ENCODE results near the gene CHRD.

Gene CHRD

DNA sequence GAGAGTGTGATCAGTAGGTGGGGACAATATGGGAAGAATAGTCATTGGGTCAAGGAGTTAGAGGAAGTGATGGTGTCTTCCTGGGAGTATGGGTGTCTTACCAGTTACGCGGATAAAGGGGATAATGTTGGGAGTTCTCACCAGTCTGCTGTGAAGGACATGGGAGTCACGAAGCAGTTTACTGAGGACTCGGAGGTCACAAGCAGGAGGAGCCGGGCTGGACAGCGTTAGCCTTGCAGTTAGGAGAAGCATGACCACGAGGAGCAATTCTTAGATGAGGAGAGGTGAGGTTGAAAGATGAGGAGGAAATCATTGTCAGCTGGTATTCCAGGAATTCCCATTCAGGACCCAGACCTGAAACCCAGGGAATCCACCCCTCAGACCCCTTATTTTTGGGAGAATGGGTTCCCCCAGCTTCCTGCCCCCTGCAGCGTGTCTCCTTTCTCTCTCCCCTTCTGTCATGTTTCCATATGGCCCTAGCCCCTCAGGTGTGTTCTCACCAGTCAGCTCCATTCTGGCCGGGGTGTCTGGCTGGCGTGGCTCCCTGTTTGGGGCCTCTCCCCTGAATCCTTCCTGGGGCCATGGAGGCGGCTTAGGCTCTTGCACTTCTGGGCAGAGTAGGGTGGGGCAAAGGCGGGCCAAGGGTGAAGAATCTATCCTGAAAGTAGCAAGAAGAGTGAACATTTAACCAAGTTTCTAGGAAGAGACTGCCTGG, 4.0 kb upstream of the CHRD start:
- Histone ChIP-seq H3K14ac (ENCODE audit: low read length in 2 of 2) (no peak overlapping the region), H2BK5ac (ENCODE audit: low read depth, low read length, poor library complexity, severe bottlenecking) (no peak overlapping the region), H3K27me3 (ENCODE audit: control insufficient read depth in 1 of 2, insufficient read depth in 1 of 2, low read length in 2 of 2) (peaks cover 23 to 52% of the 10 kb centered on the region in 2 experiments), H3K27ac (ENCODE audit: low read length, poor library complexity, severe bottlenecking) (no peak overlapping the region), H3K4me3 (ENCODE audit: insufficient read depth in 1 of 2, low read depth in 1 of 2, low read length in 2 of 2) (no peak overlapping the region), H3K79me1 (replicated peaks; ENCODE audit: low read length, poor library complexity, severe bottlenecking) (no peaks in the 10 kb centered on the region), H2AFZ (ENCODE audit: low read depth, low read length) (no peak overlapping the region), H4K8ac (ENCODE audit: low read length) (no peak overlapping the region), H3K4ac (ENCODE audit: low read depth in 1 of 2, low read length in 2 of 2) (no peak overlapping the region), H3K9me3 (ENCODE audit: control insufficient read depth, low read length) (no peaks in the 10 kb centered on the region), H2BK15ac (ENCODE audit: low read depth, poor library complexity, severe bottlenecking) (no peak overlapping the region), H3K4me2 (ENCODE audit: low read length, poor library complexity, severe bottlenecking) (no peak overlapping the region), H2AK5ac (ENCODE audit: low read length, severe bottlenecking) (no peak overlapping the region), H2BK120ac (ENCODE audit: low read depth, low read length) (no peak overlapping the region), H2BK12ac (ENCODE audit: low read length in 2 of 2) (no peak overlapping the region), H3K9ac (ENCODE audit: low read length) (no peak overlapping the region), H3K23ac (ENCODE audit: low read length in 2 of 2) (no peak overlapping the region), H4K91ac (ENCODE audit: low read length) (no peak overlapping the region), H3K18ac (ENCODE audit: low read depth in 1 of 2, low read length in 2 of 2) (no peak overlapping the region), H3K36me3 (ENCODE audit: control insufficient read depth in 1 of 2, insufficient read depth in 2 of 2, low read depth in 1 of 2, low read length in 2 of 2) (no peaks in the 10 kb centered on the region), H3K4me1 (ENCODE audit: control insufficient read depth, insufficient read depth, low read depth, low read length) (peaks cover 16% of the 10 kb centered on the region)
- DNase-seq = no peak
- WGBS = 79% methylated on average over 12 of the region's 12 CpGs

DNA sequence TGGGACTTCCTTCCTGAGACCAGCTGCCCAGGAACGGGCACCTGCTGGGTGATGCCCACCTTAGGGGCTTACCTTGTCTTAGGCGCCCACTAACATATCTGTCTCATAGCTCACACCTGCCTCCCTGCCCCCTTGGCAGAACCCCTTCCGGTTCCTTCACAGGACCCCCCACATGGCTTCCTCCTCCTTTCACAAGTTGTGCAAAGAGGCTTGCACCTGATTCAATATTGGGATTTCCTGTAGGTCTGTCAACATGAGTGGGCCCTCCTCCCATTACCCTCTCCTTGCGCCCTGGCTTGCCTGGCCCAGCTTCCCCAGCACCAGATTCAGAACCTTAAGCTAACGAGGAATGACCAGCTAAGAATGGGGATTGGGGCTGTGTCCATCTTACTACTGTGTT, 2.5 kb upstream of the CHRD start:
- H3K79me1 ChIP-seq (replicated peaks; ENCODE audit: low read length, poor library complexity, severe bottlenecking) = no peaks in the 10 kb centered on the region
- no peak overlapping the region for H2AK5ac ChIP-seq (ENCODE audit: low read length, severe bottlenecking)
- no peak for DNase-seq
- no peak overlapping the region for H4K8ac ChIP-seq (ENCODE audit: low read length)
- H3K27me3 ChIP-seq (ENCODE audit: control insufficient read depth in 1 of 2, insufficient read depth in 1 of 2, low read length in 2 of 2) = peaks cover 38 to 67% of the 10 kb centered on the region in 2 experiments
- no peak overlapping the region for H3K9ac ChIP-seq (ENCODE audit: low read length)
- peaks cover 21% of the 10 kb centered on the region for H3K4me1 ChIP-seq (ENCODE audit: control insufficient read depth, insufficient read depth, low read depth, low read length)
- H4K91ac ChIP-seq (ENCODE audit: low read length) = no peak overlapping the region
- no peak overlapping the region for H3K4me2 ChIP-seq (ENCODE audit: low read length, poor library complexity, severe bottlenecking)
- H3K14ac ChIP-seq (ENCODE audit: low read length in 2 of 2) = no peak overlapping the region
- no peak overlapping the region for H2BK15ac ChIP-seq (ENCODE audit: low read depth, poor library complexity, severe bottlenecking)
- no peak overlapping the region for H3K18ac ChIP-seq (ENCODE audit: low read depth in 1 of 2, low read length in 2 of 2)
- no peak overlapping the region for H2BK120ac ChIP-seq (ENCODE audit: low read depth, low read length)
- no peak overlapping the region for H3K4me3 ChIP-seq (ENCODE audit: insufficient read depth in 1 of 2, low read depth in 1 of 2, low read length in 2 of 2)
- H3K9me3 ChIP-seq (ENCODE audit: control insufficient read depth, low read length) = no peaks in the 10 kb centered on the region
- H2AFZ ChIP-seq (ENCODE audit: low read depth, low read length) = no peak overlapping the region
- no peak overlapping the region for H2BK5ac ChIP-seq (ENCODE audit: low read depth, low read length, poor library complexity, severe bottlenecking)
- H3K23ac ChIP-seq (ENCODE audit: low read length in 2 of 2) = no peak overlapping the region
- no peak overlapping the region for H3K4ac ChIP-seq (ENCODE audit: low read depth in 1 of 2, low read length in 2 of 2)
- no peak overlapping the region for H2BK12ac ChIP-seq (ENCODE audit: low read length in 2 of 2)
- H3K27ac ChIP-seq (ENCODE audit: low read length, poor library complexity, severe bottlenecking) = no peak overlapping the region
- no peaks in the 10 kb centered on the region for H3K36me3 ChIP-seq (ENCODE audit: control insufficient read depth in 1 of 2, insufficient read depth in 2 of 2, low read depth in 1 of 2, low read length in 2 of 2)
- WGBS = 84% methylated on average over 5 of the region's 5 CpGs

DNA sequence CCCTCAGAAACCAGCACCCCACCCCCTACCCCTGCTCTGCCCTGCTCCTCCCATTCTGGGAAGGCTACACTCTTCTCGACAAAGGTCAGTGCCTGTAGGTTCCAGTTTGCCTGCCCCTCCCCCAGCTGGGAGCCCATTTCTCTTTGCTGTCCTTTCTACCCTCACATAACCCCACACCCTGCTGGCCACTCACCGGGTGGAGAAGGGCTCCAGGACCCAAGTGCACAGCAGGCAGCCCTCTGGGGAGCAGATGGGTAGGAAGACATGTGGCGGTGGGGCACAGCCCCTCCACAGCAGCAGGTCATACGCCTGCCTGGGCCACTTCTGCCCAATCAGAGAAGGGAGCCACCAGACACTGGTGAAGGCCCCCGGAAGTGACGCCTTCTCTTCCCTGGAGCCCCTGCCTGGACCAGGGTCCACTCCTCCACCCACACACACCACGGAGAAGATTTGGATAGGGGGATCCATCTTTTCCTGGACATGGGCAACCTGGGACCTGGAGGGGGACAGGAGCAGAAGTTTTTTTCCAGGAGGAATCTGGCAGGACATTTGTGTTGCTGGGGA, 1.9 kb upstream of the CHRD start, which contains the start of gene THPO:
Gene THPO (minus strand): TSS at position 326 of the 564 bp plus-strand sequence. CDS start 1,948 bp downstream, outside the sequence.
- Histone ChIP-seq H2BK5ac (ENCODE audit: low read depth, low read length, poor library complexity, severe bottlenecking) (no peak within 1 kb of the TSS), H2AFZ (ENCODE audit: low read depth, low read length) (no peak within 1 kb of the TSS), H3K36me3 (ENCODE audit: control insufficient read depth in 1 of 2, insufficient read depth in 2 of 2, low read depth in 1 of 2, low read length in 2 of 2) (no peaks in the 10 kb centered on the region), H2BK15ac (ENCODE audit: low read depth, poor library complexity, severe bottlenecking) (no peak within 1 kb of the TSS), H3K9ac (ENCODE audit: low read length) (peak within 1 kb of the TSS; percentile 58), H3K4me1 (ENCODE audit: control insufficient read depth, insufficient read depth, low read depth, low read length) (peaks cover 19% of the 10 kb centered on the region), H3K14ac (ENCODE audit: low read length in 2 of 2) (peak within 1 kb of the TSS in 1 of 2 experiments; percentile 26), H4K8ac (ENCODE audit: low read length) (no peak within 1 kb of the TSS), H3K9me3 (ENCODE audit: control insufficient read depth, low read length) (no peaks in the 10 kb centered on the region), H3K23ac (ENCODE audit: low read length in 2 of 2) (peak within 1 kb of the TSS in 1 of 2 experiments; percentile 46), H2BK120ac (ENCODE audit: low read depth, low read length) (no peak within 1 kb of the TSS), H3K27me3 (ENCODE audit: control insufficient read depth in 1 of 2, insufficient read depth in 1 of 2, low read length in 2 of 2) (peaks cover 39 to 73% of the 10 kb centered on the region in 2 experiments), H2BK12ac (ENCODE audit: low read length in 2 of 2) (no peak within 1 kb of the TSS), H4K91ac (ENCODE audit: low read length) (peak within 1 kb of the TSS; percentile 35), H3K4me3 (ENCODE audit: insufficient read depth in 1 of 2, low read depth in 1 of 2, low read length in 2 of 2) (peak within 1 kb of the TSS in 1 of 2 experiments; percentile 51), H3K4ac (ENCODE audit: low read depth in 1 of 2, low read length in 2 of 2) (no peak within 1 kb of the TSS), H3K27ac (ENCODE audit: low read length, poor library complexity, severe bottlenecking) (no peak within 1 kb of the TSS), H3K4me2 (ENCODE audit: low read length, poor library complexity, severe bottlenecking) (no peak within 1 kb of the TSS), H3K79me1 (replicated peaks; ENCODE audit: low read length, poor library complexity, severe bottlenecking) (no peaks in the 10 kb centered on the region), H2AK5ac (ENCODE audit: low read length, severe bottlenecking) (no peak within 1 kb of the TSS), H3K18ac (ENCODE audit: low read depth in 1 of 2, low read length in 2 of 2) (no peak within 1 kb of the TSS)
- 20% methylated on average over 3 of the region's 7 CpGs for WGBS
- no peak for DNase-seq

DNA sequence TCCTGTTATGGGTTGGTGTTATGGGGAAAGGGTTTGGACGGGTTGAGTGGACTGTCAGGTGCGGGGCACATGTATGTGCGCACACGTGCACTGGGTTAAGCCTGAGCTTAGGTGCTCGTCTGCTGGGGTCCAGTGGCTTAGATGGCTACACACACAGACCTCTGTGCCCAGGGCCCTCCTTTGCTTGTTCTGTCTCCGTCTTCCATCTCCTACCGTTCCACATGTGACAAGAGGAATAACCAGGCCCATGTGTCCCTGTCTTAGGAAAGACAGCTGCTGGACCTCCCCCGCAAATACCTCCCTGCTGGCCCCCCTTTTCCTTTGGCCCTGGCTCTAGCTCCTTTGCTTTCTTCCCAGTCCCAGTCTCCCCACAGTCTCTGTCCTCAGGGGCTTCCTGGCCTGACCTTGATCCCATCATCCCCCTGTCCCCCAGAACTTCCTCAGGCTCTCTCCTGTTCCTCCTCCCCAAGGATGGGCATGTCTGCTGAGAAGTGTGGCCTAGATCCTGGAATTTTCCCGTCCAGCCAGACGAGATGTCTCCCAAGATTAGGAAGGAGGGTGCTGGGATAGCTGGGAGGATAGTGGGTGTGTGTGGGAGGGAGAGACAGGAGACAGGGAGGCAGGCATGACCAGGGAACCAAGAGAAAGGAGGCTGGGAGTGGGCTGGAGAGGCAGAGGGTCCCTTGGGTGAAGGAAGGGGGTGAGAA, 1.1 kb upstream of the CHRD start:
- no peak overlapping the region for H2AFZ ChIP-seq (ENCODE audit: low read depth, low read length)
- H2BK120ac ChIP-seq (ENCODE audit: low read depth, low read length) = no peak overlapping the region
- H3K4me3 ChIP-seq (ENCODE audit: insufficient read depth in 1 of 2, low read depth in 1 of 2, low read length in 2 of 2) = peak overlapping the region in 1 of 2 experiments; percentile 51
- no peak overlapping the region for H3K4ac ChIP-seq (ENCODE audit: low read depth in 1 of 2, low read length in 2 of 2)
- no peaks in the 10 kb centered on the region for H3K79me1 ChIP-seq (replicated peaks; ENCODE audit: low read length, poor library complexity, severe bottlenecking)
- no peak overlapping the region for H4K8ac ChIP-seq (ENCODE audit: low read length)
- H3K18ac ChIP-seq (ENCODE audit: low read depth in 1 of 2, low read length in 2 of 2) = no peak overlapping the region
- H4K91ac ChIP-seq (ENCODE audit: low read length) = peak overlapping the region; percentile 35
- H3K4me2 ChIP-seq (ENCODE audit: low read length, poor library complexity, severe bottlenecking) = no peak overlapping the region
- 81% methylated on average over 10 of the region's 10 CpGs for WGBS
- no peak overlapping the region for H2AK5ac ChIP-seq (ENCODE audit: low read length, severe bottlenecking)
- no peaks in the 10 kb centered on the region for H3K9me3 ChIP-seq (ENCODE audit: control insufficient read depth, low read length)
- no peaks in the 10 kb centered on the region for H3K36me3 ChIP-seq (ENCODE audit: control insufficient read depth in 1 of 2, insufficient read depth in 2 of 2, low read depth in 1 of 2, low read length in 2 of 2)
- H3K9ac ChIP-seq (ENCODE audit: low read length) = peak overlapping the region; percentile 58
- peaks cover 19% of the 10 kb centered on the region for H3K4me1 ChIP-seq (ENCODE audit: control insufficient read depth, insufficient read depth, low read depth, low read length)
- no peak overlapping the region for H2BK15ac ChIP-seq (ENCODE audit: low read depth, poor library complexity, severe bottlenecking)
- no peak overlapping the region for H3K14ac ChIP-seq (ENCODE audit: low read length in 2 of 2)
- H2BK12ac ChIP-seq (ENCODE audit: low read length in 2 of 2) = no peak overlapping the region
- no peak for DNase-seq
- no peak overlapping the region for H2BK5ac ChIP-seq (ENCODE audit: low read depth, low read length, poor library complexity, severe bottlenecking)
- H3K23ac ChIP-seq (ENCODE audit: low read length in 2 of 2) = no peak overlapping the region
- H3K27ac ChIP-seq (ENCODE audit: low read length, poor library complexity, severe bottlenecking) = no peak overlapping the region
- H3K27me3 ChIP-seq (ENCODE audit: control insufficient read depth in 1 of 2, insufficient read depth in 1 of 2, low read length in 2 of 2) = peaks cover 39 to 74% of the 10 kb centered on the region in 2 experiments

Measured in mesenchymal stem cell (in vitro differentiated cells and primary cell).